Measurements from ENCODE around the gene TRPV6. TPM values are rescaled to one million over a fixed set of nuclear protein-coding genes. Genes with fewer than 3 reads are reported as not detected.

The TRPV6 gene
- total RNA-seq, 1 experiment from 2014 or later: not detected

DNA sequence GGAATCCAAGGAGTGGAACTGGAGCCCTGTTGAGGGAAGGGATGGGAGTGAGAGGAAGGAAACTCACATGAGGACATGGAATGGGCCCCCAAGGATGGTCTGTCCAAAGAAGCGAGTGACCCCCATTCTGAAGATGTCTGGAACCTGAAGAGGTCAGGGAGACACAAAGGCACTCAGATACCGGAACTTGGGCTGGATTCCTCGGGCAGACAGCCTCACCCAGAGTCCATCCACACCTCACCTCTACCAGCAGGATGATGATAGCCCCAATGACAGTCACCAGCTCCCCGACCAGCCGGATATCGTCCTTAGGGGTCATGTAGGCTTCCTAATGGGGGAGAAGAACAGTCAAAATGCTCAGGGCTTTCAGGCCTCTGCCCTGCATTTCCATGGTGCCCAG, 10.7 kb downstream of the TRPV6 start:
- in situ Hi-C loops (cut with HindIII; ENCODE audit: low pct_unique_long_range_greater_than_20kb, low sequenced_read_pairs): no loop called here

DNA sequence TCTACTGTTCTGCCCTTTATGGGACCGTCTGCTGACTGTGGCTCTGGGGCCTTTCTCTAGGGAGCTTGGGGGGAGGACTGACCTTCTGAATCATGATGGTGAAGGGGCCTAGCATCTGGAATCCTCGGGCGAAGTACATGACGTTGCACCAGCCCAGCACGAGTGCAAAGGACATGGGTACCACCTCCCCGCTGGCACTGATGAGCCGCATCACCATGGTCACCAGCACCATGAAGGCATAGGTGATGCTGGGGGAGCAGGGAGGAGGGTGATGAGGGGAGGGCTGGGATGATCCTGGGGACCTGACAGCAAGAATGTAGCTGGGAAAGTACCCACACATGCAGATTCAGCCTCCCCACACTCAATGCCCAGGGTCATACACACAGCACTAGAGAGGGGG, 11.1 kb downstream of the TRPV6 start:
- DNase-seq (ENCODE audit: low read depth, low spot score): no peak
- in situ Hi-C loops (cut with HindIII; ENCODE audit: low pct_unique_long_range_greater_than_20kb, low sequenced_read_pairs): no loop called here

More for the DNA sequence above, 10.7 kb downstream of the TRPV6 start:
- no peak for DNase-seq (ENCODE audit: low read depth, low spot score)

DNA sequence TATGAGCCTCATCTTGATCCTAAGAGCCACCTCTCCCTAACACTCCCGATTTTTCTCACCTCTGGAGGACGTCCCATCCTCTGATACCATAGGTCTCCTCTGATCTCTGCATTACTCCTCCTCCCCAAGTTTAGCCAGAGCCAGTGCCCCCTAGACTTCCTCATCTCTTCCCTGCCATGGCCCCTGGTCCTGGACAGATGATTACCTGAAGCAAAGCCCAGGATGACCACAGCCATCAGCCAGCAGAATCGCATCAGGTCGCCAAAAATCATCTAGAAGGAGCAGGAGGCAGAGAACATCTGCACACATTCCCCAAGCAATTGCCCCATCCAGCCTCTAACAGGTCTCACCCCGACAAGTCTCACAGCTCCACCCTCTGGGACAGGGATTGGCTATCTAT, 11.7 kb downstream of the TRPV6 start:
- in situ Hi-C loops (cut with HindIII; ENCODE audit: low pct_unique_long_range_greater_than_20kb, low sequenced_read_pairs): no loop called here
- no peak for DNase-seq (ENCODE audit: low read depth, low spot score)

DNA sequence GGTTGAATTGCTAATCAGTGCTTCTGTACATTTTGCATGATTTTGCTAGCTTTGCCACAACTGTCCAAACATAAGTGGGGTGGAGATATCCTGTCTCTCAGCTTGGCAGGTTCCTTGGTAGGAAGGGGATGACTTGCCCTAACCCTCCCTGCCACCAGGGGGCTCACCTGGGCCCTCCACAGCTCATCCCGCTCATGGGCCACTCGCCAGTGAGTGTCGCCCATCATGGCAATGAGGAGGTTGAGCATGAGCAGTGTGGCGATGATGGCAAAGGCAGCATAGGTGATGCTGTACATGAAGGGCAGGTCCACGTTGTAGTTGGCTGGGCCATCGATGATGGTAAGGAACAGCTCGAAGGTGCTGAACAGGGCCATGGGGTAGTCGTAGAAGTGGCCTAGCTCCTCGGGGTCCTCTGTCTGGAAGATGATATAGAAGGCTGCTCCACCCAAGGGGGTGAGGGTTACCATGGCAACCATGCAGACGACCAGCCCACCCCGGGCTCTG, 12.2 kb downstream of the TRPV6 start:
- peak; percentile 78 for DNase-seq (ENCODE audit: low read depth, low spot score)

DNA sequence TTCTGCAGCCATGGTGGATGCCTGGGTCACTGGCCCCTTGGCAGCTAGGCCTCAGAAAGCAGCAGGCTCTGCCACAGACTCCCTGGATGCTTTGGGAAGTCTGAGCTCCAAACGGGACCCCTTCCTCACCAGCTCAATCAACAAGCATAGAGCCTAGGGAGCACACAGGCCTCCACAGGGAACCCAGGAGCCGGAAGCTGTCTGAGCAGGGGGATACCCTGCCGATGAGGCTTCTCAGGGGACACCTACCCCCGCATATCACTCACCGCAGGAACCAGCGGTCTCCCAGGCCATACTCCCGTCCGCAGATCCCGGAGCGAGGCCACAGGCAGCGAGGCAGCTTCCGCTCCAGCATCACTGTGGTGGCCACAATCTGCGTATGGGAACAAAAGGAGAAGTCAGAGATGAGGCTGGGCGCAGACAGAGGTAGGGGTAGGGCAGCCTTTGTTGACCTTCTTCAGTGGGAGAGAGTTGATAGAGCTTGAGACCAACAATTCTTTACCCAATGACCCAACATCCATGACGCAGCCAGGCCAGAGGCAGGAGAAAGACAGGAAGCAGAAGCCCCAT, 13.4 kb downstream of the TRPV6 start:
- DNase-seq (ENCODE audit: low read depth, low spot score): no peak
- in situ Hi-C loops (cut with HindIII; ENCODE audit: low pct_unique_long_range_greater_than_20kb, low sequenced_read_pairs): no loop called here

More for the DNA sequence above, 12.2 kb downstream of the TRPV6 start:
- in situ Hi-C loops (cut with HindIII; ENCODE audit: low pct_unique_long_range_greater_than_20kb, low sequenced_read_pairs): no loop called here

DNA sequence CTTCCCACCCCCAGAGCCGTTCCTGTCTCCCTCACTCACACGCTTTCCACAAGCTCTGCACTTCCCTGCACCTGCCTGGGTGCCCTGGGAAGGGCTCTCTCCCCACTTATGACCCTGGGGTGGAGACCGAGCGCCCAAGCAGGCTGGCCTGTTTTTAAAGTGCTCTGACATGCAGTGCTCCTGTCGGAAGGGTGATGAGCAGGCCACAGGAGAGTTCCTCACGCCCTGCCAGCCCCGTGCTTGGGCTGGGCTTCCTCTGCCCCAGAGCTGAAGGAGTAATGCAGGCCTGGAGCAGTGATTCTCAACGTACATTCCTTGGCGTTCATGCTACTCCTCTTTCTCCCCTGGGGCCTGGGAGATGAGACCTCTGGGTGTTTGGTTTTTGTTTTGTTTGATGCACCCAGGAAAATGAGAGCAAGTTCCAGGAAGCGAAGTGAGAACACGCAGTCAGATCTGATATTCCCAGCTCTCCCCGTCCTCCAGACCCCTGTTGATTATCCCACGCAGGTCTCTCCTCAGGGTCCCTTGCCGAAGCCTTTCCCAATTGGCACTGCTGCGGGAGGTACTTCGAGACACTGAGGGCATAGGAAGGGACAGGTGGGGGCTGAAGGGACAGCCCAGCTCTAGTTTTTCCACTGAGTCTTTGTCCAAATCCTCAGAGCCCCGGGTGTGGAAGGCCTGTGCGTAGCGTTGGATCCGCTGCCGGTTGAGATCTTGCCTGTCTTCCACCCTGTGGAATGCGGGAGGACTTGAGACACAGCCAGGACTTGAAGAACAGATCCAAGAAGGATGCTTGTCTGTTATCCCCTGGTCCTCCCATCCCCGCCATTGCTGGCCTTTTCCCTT, 14.1 kb downstream of the TRPV6 start:
- in situ Hi-C loops (cut with HindIII; ENCODE audit: low pct_unique_long_range_greater_than_20kb, low sequenced_read_pairs): no loop called here
- no peak for DNase-seq (ENCODE audit: low read depth, low spot score)

DNA sequence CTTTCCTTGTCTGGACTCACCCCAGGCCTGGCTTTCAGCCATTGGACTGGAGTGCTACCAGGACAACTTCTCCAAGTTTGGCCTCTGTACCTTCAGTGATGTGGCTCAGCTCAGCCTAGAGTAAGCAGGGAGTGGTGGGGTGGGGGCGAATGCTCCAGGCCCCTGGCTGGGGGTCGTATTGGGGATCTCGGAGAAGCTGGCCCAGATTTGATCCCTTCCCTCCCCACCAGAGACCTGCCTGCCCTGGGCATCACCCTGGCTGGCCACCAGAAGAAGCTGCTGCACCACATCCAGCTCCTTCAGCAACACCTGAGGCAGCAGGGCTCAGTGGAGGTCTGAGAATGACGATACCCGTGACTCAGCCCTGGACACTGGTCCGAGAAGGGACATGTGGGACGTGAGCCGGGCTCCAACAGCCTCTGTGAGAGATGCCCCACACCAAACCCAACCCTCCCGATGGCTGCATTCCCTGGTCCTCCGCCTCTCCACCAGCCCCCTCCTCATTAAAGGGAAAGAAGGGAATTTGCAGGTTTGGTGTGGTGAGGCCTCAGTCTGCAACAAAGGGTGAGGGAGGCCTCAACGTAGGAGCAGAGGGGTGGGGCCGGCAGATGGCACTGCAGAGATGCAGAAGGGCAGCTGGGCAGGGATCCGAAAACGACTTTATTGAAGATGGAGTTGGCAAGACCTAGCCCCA, 14.8 kb downstream of the TRPV6 start:
- DNase-seq (ENCODE audit: low read depth, low spot score): no peak
- in situ Hi-C loops (cut with HindIII; ENCODE audit: low pct_unique_long_range_greater_than_20kb, low sequenced_read_pairs): no loop called here

DNA sequence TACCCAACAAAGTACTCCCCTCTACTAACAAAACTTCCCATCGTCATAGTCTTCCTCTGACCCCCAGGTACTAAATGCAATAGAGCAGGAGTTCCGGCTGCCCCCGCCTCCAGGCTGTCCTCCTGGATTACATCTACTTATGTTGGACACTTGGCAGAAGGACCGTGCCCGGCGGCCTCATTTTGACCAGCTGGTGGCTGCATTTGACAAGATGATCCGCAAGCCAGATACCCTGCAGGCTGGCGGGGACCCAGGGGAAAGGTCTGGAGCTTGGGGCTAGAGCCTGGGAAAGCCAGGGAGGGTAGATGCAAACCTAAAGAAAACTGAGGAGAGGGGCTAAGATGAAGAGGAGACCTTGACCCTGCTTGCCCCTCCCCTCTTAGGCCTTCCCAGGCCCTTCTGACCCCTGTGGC, 15.4 kb downstream of the TRPV6 start:
- in situ Hi-C loops (cut with HindIII; ENCODE audit: low pct_unique_long_range_greater_than_20kb, low sequenced_read_pairs): no loop called here
- no peak for DNase-seq (ENCODE audit: low read depth, low spot score)

DNA sequence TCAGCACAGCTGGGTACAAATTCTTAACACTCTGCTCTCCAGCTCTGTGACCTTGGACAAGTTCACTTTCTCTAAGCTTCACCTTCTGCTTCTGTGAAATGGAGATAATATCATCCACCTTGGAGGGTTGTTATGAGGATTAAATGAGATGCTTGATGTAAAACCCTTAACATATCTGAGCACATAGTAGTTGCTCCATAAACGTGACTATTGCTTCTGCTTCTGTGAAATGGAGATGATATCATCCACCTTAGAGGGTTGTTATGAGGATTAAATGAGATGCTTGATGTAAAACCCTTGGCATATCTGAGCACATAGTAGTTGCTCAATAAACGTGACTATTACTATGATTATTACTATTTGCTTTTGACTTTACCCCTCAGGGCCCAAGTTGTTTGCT, 16.1 kb downstream of the TRPV6 start:
- no peak for DNase-seq (ENCODE audit: low read depth, low spot score)
- in situ Hi-C loops (cut with HindIII; ENCODE audit: low pct_unique_long_range_greater_than_20kb, low sequenced_read_pairs): no loop called here

DNA sequence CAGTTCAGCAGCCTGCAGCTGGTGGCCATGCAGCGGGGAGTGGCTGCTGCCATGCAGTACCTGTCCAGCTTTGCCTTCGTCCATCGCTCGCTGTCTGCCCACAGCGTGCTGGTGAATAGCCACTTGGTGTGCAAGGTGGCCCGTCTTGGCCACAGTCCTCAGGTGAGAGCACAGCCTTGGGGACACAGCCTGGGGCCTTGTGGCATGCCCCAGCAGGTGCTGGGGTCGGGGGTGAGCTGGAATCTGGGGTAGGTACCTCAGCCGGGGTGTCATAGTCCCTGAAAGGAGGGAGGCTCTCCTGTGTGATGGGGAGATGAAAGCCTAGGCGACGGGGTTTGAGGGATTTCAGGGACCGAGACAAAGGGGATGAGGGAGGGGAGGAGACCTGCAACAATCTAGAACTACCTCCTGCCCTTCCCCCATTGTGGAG, 16.5 kb downstream of the TRPV6 start:
- in situ Hi-C loops (cut with HindIII; ENCODE audit: low pct_unique_long_range_greater_than_20kb, low sequenced_read_pairs): no loop called here
- no peak for DNase-seq (ENCODE audit: low read depth, low spot score)

DNA sequence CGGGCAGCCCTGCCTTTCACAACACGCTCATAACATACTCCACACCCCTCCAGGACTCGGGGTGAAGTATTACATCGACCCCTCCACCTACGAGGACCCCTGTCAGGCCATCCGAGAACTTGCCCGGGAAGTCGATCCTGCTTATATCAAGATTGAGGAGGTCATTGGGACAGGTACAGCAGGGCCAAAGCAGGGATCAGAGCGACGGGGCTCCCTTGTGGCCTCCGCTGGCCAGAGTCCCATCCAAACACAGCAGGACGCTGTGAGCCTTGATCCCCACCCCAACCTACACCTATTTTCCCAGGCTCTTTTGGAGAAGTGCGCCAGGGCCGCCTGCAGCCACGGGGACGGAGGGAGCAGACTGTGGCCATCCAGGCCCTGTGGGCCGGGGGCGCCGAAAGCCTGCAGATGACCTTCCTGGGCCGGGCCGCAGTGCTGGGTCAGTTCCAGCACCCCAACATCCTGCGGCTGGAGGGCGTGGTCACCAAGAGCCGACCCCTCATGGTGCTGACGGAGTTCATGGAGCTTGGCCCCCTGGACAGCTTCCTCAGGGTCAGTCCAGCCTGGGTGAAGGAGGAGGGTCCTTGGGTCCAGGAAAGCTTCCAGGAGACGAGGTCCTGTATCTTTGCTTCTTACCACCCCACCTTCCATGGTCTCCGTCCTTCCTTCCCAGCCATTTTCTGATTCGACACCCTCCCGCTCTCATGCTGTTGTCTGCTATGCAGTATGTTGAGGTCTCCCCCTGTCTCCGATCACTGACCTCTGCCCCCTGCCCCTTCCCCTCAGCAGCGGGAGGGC, 17.2 kb downstream of the TRPV6 start:
- no peak for DNase-seq (ENCODE audit: low read depth, low spot score)
- in situ Hi-C loops (cut with HindIII; ENCODE audit: low pct_unique_long_range_greater_than_20kb, low sequenced_read_pairs): no loop called here

DNA sequence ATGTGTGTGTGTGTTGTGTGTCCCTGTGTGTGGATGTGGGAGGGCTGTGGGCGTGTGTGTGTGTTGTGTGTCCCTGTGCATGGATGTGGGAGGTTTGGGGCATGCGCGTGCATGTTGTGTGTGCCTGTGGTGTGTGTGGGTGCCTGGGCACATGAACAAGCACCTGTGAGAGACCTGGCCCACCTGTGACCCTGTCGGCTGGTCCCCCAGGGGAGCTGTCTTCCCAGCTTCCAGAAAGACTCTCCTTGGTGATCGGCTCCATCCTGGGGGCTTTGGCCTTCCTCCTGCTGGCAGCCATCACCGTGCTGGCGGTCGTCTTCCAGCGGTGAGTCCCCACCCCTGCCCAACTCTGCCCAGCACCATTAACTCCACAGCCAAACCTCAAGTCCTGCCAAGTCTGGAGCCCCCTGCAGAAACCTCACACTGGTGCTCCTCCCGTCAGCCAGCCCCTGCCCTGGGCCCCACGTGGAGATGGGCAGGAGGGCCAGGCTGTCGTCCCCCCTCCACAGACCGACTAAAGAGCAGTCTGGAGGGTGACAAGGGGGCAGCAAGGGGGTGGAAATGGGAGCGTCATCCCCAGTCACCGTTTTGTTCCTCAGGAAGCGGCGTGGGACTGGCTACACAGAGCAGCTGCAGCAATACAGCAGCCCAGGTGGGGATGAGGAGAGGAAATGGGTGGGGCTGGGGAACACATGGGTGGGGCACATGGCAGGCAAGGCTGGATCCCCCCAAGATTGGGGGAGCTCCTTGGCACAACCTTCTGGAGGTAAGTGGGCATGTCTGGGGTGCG, 18.0 kb downstream of the TRPV6 start:
- no peak for DNase-seq (ENCODE audit: low read depth, low spot score)
- in situ Hi-C loops (cut with HindIII; ENCODE audit: low pct_unique_long_range_greater_than_20kb, low sequenced_read_pairs): no loop called here

DNA sequence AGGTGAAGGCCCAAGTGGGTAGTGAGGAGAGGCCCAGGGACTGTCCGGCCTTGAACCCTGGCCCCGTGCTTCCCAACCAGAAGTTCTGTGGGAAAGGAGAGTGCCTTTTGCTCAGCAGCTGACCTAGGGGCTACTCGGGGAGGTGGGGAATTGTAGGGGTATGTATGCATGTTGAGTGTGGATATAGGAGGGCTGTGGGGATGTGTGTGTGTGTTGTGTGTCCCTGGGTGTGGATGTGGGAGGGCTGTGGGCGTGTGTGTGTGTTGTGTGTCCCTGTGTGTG, 18.5 kb downstream of the TRPV6 start:
- no peak for DNase-seq (ENCODE audit: low read depth, low spot score)
- in situ Hi-C loops (cut with HindIII; ENCODE audit: low pct_unique_long_range_greater_than_20kb, low sequenced_read_pairs): no loop called here

DNA sequence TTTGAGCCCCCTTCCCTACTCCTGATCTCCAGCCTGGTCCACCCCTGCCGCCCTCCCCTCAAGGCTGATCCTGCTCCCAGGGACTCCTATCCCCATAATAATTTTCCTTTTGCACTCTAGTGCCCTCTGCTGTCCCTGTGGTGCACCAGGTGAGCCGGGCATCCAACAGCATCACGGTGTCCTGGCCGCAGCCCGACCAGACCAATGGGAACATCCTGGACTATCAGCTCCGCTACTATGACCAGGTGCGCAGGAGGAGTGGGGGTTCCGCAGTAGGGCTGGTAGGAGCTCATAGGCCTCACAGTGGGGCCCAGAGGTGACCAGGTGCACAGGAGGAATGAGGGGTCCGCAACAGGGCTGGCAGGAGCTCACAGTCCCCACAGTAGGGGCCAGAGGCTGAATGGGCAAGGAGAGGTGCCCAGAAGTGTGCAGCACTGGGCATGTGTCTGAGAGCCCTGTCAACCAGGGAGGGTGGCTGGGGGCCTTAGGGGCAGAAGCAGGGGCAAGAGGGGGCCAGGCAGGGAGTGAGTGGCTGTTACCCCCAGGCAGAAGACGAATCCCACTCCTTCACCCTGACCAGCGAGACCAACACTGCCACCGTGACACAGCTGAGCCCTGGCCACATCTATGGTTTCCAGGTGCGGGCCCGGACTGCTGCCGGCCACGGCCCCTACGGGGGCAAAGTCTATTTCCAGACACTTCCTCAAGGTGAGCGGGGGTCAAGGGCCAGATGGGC, 19.0 kb downstream of the TRPV6 start:
- in situ Hi-C loops (cut with HindIII; ENCODE audit: low pct_unique_long_range_greater_than_20kb, low sequenced_read_pairs): no loop called here
- peak; percentile 71 for DNase-seq (ENCODE audit: low read depth, low spot score)

DNA sequence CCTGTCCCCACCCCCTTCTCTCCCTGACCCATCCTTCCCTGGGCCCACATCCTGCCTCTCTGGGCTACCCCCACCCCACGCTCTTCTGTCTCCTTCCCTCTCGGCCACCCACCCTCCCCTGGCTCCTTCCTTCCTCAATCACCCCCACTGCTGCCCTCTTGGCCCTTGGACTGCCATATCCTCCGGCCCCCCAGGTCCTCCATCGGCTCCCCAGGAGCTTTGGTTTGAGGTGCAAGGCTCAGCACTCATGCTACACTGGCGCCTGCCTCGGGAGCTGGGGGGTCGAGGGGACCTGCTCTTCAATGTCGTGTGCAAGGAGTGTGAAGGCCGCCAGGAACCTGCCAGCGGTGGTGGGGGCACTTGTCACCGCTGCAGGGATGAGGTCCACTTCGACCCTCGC, 19.8 kb downstream of the TRPV6 start:
- DNase-seq (ENCODE audit: low read depth, low spot score): no peak
- in situ Hi-C loops (cut with HindIII; ENCODE audit: low pct_unique_long_range_greater_than_20kb, low sequenced_read_pairs): no loop called here

DNA sequence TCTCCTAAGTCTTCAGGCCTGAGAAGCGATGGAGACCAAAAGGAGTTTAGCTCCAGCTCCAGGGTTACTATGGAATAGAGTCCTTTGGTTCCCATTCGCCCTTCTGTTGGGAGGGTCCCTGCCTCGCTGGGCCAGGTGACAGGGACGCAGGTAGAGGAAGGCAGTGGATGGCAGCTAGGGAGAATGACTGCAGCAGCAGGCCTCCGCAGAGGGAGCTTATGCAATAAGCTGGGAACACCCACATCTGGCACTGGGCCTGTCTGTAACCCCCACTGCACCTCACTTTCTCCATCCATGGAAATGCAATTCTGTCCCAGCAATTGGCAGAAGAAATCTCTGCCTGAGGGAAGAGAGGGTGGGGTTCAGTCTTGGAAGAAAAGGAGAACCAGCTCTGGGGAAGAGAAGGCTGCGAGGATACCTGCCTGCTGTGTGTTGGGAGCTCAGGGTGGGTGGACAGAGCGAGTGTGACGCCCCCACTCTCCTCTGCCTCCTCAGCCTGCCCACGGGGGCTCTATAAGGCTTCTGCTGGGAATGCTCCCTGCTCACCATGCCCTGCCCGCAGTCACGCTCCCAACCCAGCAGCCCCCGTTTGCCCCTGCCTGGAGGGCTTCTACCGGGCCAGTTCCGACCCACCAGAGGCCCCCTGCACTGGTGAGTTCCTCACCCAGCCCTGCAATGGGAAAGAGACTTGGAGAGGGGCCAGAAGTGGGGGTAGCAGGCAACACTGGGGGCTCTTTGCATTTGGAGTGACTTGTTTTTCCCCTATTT, 20.4 kb downstream of the TRPV6 start:
- no peak for DNase-seq (ENCODE audit: low read depth, low spot score)
- in situ Hi-C loops (cut with HindIII; ENCODE audit: low pct_unique_long_range_greater_than_20kb, low sequenced_read_pairs): no loop called here
